VCaP (cell line): ENCODE data around the gene CCDC24.

ENCODE experiments used
- H3K27ac ChIP-seq: fragments of 450-650 bp; 2 replicates; pipeline ENCODE4 v1.5.1; 2017
- CTCF ChIP-seq: fragments of 450-650 bp; conservative IDR thresholded peaks from 2 replicates; pipeline ENCODE4 v1.5.1; 2017; ENCODE audit warnings: mild to moderate bottlenecking, moderate library complexity

CCDC24 gene

GRCh38 chr1:43947874-43948437 is 43.4 kb upstream of the CCDC24 start:
- peak overlapping the region; percentile 96; the same call in 1 of the 2 replicates for H3K27ac ChIP-seq
- no peak for TF ChIP-seq CTCF

- no peak overlapping the region for H3K27ac ChIP-seq
- no peak for TF ChIP-seq CTCF
These were observed 41.7 kb upstream of the CCDC24 start for GRCh38 chr1:43949678-43950077.

GRCh38 chr1:43951021-43951985 is 40.1 kb upstream of the CCDC24 start:
- TF ChIP-seq CTCF: no peak
- no peak overlapping the region for H3K27ac ChIP-seq

- no peak overlapping the region for H3K27ac ChIP-seq
- TF ChIP-seq CTCF: no peak
These were observed 38.6 kb upstream of the CCDC24 start for GRCh38 chr1:43952731-43953346.

- no peak overlapping the region for H3K27ac ChIP-seq
- no peak for TF ChIP-seq CTCF
These were observed 38.0 kb upstream of the CCDC24 start for GRCh38 chr1:43953361-43953760.

GRCh38 chr1:43954036-43954435 is 37.4 kb upstream of the CCDC24 start:
- TF ChIP-seq CTCF: no peak
- H3K27ac ChIP-seq: no peak overlapping the region

- no peak overlapping the region for H3K27ac ChIP-seq
- TF ChIP-seq CTCF: no peak
These were observed 35.2 kb upstream of the CCDC24 start for GRCh38 chr1:43956234-43956633.
